ENCODE measurements around the gene TAF11. TPM values are rescaled to one million over a fixed set of nuclear protein-coding genes. Genes with fewer than 3 reads are reported as not detected.
A peak's percentile ranks its signal among the peaks of the same experiment; 100 is the strongest.

TAF11 gene
- total RNA-seq, 2 donors from 2014 or later = 44.7 to 50.4 TPM

GRCh38 chr6:34875292-34876213, 12.3 kb downstream of the TAF11 start:
- Histone ChIP-seq H3K9me3 (ENCODE audit: control insufficient read depth, low read length) (no peaks in the 10 kb centered on the region), H3K9ac (ENCODE audit: extremely low read depth, low read length, poor library complexity, severe bottlenecking) (no peak overlapping the region)

GRCh38 chr6:34872332-34872731, 15.5 kb downstream of the TAF11 start:
- DNase-seq = peak; percentile 47
- no peak overlapping the region for H3K27ac Mint-ChIP-seq
- Histone ChIP-seq H3K36me3 (ENCODE audit: control insufficient read depth, insufficient read depth, low read length) (peaks cover 83% of the 10 kb centered on the region), H3K4me3 (ENCODE audit: low read length) (no peak overlapping the region), H3K27me3 (ENCODE audit: control insufficient read depth, insufficient read depth, low read length, poor library complexity, severe bottlenecking) (no peaks in the 10 kb centered on the region), H3K9me3 (ENCODE audit: control insufficient read depth, low read length) (no peaks in the 10 kb centered on the region), H3K27ac (ENCODE audit: low read depth, low read length) (no peak overlapping the region), H3K9ac (ENCODE audit: extremely low read depth, low read length, poor library complexity, severe bottlenecking) (no peak overlapping the region), H3K4me1 (ENCODE audit: control insufficient read depth, insufficient read depth, low read length) (no peaks in the 10 kb centered on the region)
- no peaks in the 10 kb centered on the region for H3K27me3 Mint-ChIP-seq (ENCODE audit: insufficient read depth)
- H3K9me3 Mint-ChIP-seq = no peaks in the 10 kb centered on the region
- TF ChIP-seq CTCF (conservative IDR thresholded peaks at IDR 0.05) = no peak
- H3K36me3 Mint-ChIP-seq (ENCODE audit: low read depth) = peaks cover 64% of the 10 kb centered on the region
- WGBS, 2 experiments (ENCODE audit: insufficient coverage in 1 of 2, insufficient read length in 1 of 2) = 95% methylated on average over 1 of the region's 1 CpG; no CpG with 5 or more reads in 1 of the 2 experiments
- no peak overlapping the region for H3K4me3 Mint-ChIP-seq
- H3K4me1 Mint-ChIP-seq = peaks cover 21% of the 10 kb centered on the region

More at GRCh38 chr6:34875292-34876213, 12.3 kb downstream of the TAF11 start:
- peaks cover 21% of the 10 kb centered on the region for H3K4me1 Mint-ChIP-seq
- no peak for TF ChIP-seq CTCF (conservative IDR thresholded peaks at IDR 0.05)
- no peaks in the 10 kb centered on the region for H3K9me3 Mint-ChIP-seq
- 86 to 96% methylated on average over 2 to 4 of the region's 4 CpGs for WGBS, 2 experiments (ENCODE audit: insufficient coverage in 1 of 2, insufficient read length in 1 of 2)
- no peaks in the 10 kb centered on the region for H3K4me1 ChIP-seq (ENCODE audit: control insufficient read depth, insufficient read depth, low read length)
- DNase-seq = no peak
- no peaks in the 10 kb centered on the region for H3K27me3 ChIP-seq (ENCODE audit: control insufficient read depth, insufficient read depth, low read length, poor library complexity, severe bottlenecking)
- H3K27me3 Mint-ChIP-seq (ENCODE audit: insufficient read depth) = no peaks in the 10 kb centered on the region
- peaks cover 70% of the 10 kb centered on the region for H3K36me3 Mint-ChIP-seq (ENCODE audit: low read depth)
- no peak overlapping the region for H3K27ac ChIP-seq (ENCODE audit: low read depth, low read length)
- peaks cover 91% of the 10 kb centered on the region for H3K36me3 ChIP-seq (ENCODE audit: control insufficient read depth, insufficient read depth, low read length)
- H3K4me3 Mint-ChIP-seq = no peak overlapping the region
- no peak overlapping the region for H3K4me3 ChIP-seq (ENCODE audit: low read length)
- H3K27ac Mint-ChIP-seq = peak overlapping the region; percentile 77

- Mint-ChIP-seq H3K27ac (no peak overlapping the region), H3K36me3 (ENCODE audit: low read depth) (peaks cover 67% of the 10 kb centered on the region), H3K27me3 (ENCODE audit: insufficient read depth) (no peaks in the 10 kb centered on the region), H3K9me3 (no peaks in the 10 kb centered on the region), H3K4me3 (no peak overlapping the region), H3K4me1 (peaks cover 17% of the 10 kb centered on the region)
- Histone ChIP-seq H3K4me3 (ENCODE audit: low read length) (no peak overlapping the region), H3K9me3 (ENCODE audit: control insufficient read depth, low read length) (no peaks in the 10 kb centered on the region), H3K27me3 (ENCODE audit: control insufficient read depth, insufficient read depth, low read length, poor library complexity, severe bottlenecking) (no peaks in the 10 kb centered on the region), H3K27ac (ENCODE audit: low read depth, low read length) (no peak overlapping the region), H3K36me3 (ENCODE audit: control insufficient read depth, insufficient read depth, low read length) (peaks cover 82% of the 10 kb centered on the region), H3K4me1 (ENCODE audit: control insufficient read depth, insufficient read depth, low read length) (no peaks in the 10 kb centered on the region), H3K9ac (ENCODE audit: extremely low read depth, low read length, poor library complexity, severe bottlenecking) (no peak overlapping the region)
- no peak for DNase-seq
- WGBS, 2 experiments (ENCODE audit: insufficient coverage in 1 of 2, insufficient read length in 1 of 2) = 93 to 100% methylated on average over 1 to 4 of the region's 4 CpGs
- no peak for TF ChIP-seq CTCF (conservative IDR thresholded peaks at IDR 0.05)
Observed at GRCh38 chr6:34871853-34872252, 16.0 kb downstream of the TAF11 start.
